ENCODE results near the gene COL4A4. TPM values are rescaled to one million over a fixed set of nuclear protein-coding genes. Genes with fewer than 3 reads are reported as not detected.

COL4A4 gene
- total and polyA plus RNA-seq, 2 of the 13 experiments (the other 11 are each of a cell fraction or from before 2014, with no cell fraction given), result not detected

GRCh38 chr2:226956659-226957058, 207.3 kb downstream of the COL4A4 start (continued):
- no peak for TF ChIP-seq ZNF780A (CRISPR knock-in tag; IDR thresholded peaks at IDR 0.05)
- TF ChIP-seq ZBTB7B (CRISPR knock-in tag; IDR thresholded peaks at IDR 0.05), result peak; percentile 25; the same call in 1 of the 2 replicates
- TF ChIP-seq SAP130 (CRISPR knock-in tag; IDR thresholded peaks at IDR 0.05; ENCODE audit: low read depth), result peak; percentile 24; the same call in 1 of the 2 replicates
- TF ChIP-seq, protein P1, sequence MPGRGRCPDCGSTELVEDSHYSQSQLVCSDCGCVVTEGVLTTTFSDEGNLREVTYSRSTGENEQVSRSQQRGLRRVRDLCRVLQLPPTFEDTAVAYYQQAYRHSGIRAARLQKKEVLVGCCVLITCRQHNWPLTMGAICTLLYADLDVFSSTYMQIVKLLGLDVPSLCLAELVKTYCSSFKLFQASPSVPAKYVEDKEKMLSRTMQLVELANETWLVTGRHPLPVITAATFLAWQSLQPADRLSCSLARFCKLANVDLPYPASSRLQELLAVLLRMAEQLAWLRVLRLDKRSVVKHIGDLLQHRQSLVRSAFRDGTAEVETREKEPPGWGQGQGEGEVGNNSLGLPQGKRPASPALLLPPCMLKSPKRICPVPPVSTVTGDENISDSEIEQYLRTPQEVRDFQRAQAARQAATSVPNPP (CRISPR knock-in tag; IDR thresholded peaks at IDR 0.05), result peak; percentile 68; the same call in 1 of the 2 replicates
- TF ChIP-seq THAP9 (CRISPR knock-in tag; IDR thresholded peaks at IDR 0.05; ENCODE audit: borderline replicate concordance), result no peak
- TF ChIP-seq ZNF512B (CRISPR knock-in tag; IDR thresholded peaks at IDR 0.05; ENCODE audit: borderline replicate concordance), result no peak
- TF ChIP-seq ZNF44 (CRISPR knock-in tag; IDR thresholded peaks at IDR 0.05), result no peak
- TF ChIP-seq ZEB1 (IDR thresholded peaks at IDR 0.05; ENCODE audit: insufficient replicate concordance, low read depth), result no peak
- no peak for TF ChIP-seq CENPT (CRISPR knock-in tag; IDR thresholded peaks at IDR 0.05; ENCODE audit: low read depth)
- no peak for TF ChIP-seq STAT5B (CRISPR knock-in tag; IDR thresholded peaks at IDR 0.05)
- peak; percentile 81 for TF ChIP-seq ZMYM4 (CRISPR knock-in tag; IDR thresholded peaks at IDR 0.05)
- TF ChIP-seq ARID5B (CRISPR knock-in tag; IDR thresholded peaks at IDR 0.05), result peak; percentile 77
- TF ChIP-seq TCF12 (IDR thresholded peaks at IDR 0.05), result no peak
- TF ChIP-seq TCF12 (CRISPR knock-in tag; IDR thresholded peaks at IDR 0.05), result no peak
- TF ChIP-seq FOXA1 (IDR thresholded peaks at IDR 0.05), result no peak
- TF ChIP-seq FOXA1 (CRISPR knock-in tag; IDR thresholded peaks at IDR 0.05), result peak; percentile 60; the same call in 1 of the 2 replicates
- TF ChIP-seq ATF2 (CRISPR knock-in tag; IDR thresholded peaks at IDR 0.05), result peak; percentile 27; the same call in 1 of the 2 replicates
- TF ChIP-seq ZNF777 (CRISPR knock-in tag; IDR thresholded peaks at IDR 0.05), result no peak
- TF ChIP-seq ZNF446 (CRISPR knock-in tag; IDR thresholded peaks at IDR 0.05), result no peak
- TF ChIP-seq ZSCAN25 (CRISPR knock-in tag; IDR thresholded peaks at IDR 0.05), result no peak

Measured in HepG2 (cell line).